ENCODE measurements around the gene ELFN1.
A peak's percentile ranks its signal among the peaks of the same experiment; 100 is the strongest.

Gene ELFN1

GRCh38 chr7:1662767-1663166 lies 7.3 kb upstream of the ELFN1 start:
- H3K27me3 ChIP-seq (ENCODE audit: control insufficient read depth in 1 of 2, insufficient read depth in 2 of 2, low read length in 2 of 2): peaks cover 31 to 35% of the 10 kb centered on the region in 2 donors
- H3K4me1 ChIP-seq (ENCODE audit: control insufficient read depth in 1 of 2, insufficient read depth in 2 of 2, low read length in 2 of 2): peaks cover 0 to 4% of the 10 kb centered on the region in 2 donors
- no peak overlapping the region for H3K27ac ChIP-seq (ENCODE audit: low read depth, low read length)
- H3K9me3 ChIP-seq (ENCODE audit: control insufficient read depth in 1 of 2, low read length in 2 of 2): no peaks in the 10 kb centered on the region
- no peaks in the 10 kb centered on the region for H3K36me3 ChIP-seq (ENCODE audit: control insufficient read depth in 1 of 2, insufficient read depth in 2 of 2, low read length in 2 of 2)
- no peak overlapping the region for H3K4me3 ChIP-seq (ENCODE audit: low read depth in 1 of 2, low read length in 2 of 2)
- no peak overlapping the region for H3K9ac ChIP-seq (ENCODE audit: low read depth in 1 of 2, low read length in 2 of 2)

DNA sequence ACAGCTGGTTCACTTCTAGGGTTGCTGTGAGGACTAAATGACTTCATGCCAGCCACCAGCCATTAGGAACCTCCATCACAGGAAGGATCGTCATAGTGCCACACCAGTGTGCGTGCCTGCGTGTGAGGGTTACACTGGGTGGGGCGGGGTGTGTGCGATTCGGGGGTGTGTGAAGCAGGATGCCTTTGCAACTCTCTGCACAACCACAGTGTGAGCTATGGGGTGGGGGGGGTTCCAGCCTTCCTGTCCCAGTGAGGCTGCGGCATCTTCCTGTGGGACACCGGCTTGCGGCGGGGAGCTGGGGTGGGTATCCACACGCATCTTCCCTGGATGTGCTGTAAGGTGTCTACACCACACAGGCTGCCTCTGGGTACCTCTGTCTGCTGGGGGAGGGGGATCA lies 6.9 kb upstream of the ELFN1 start:
- Histone ChIP-seq H3K9me3 (ENCODE audit: control insufficient read depth in 1 of 2, low read length in 2 of 2) (no peaks in the 10 kb centered on the region), H3K4me3 (ENCODE audit: low read depth in 1 of 2, low read length in 2 of 2) (no peak overlapping the region), H3K36me3 (ENCODE audit: control insufficient read depth in 1 of 2, insufficient read depth in 2 of 2, low read length in 2 of 2) (no peaks in the 10 kb centered on the region), H3K9ac (ENCODE audit: low read depth in 1 of 2, low read length in 2 of 2) (no peak overlapping the region), H3K4me1 (ENCODE audit: control insufficient read depth in 1 of 2, insufficient read depth in 2 of 2, low read length in 2 of 2) (peaks cover 0 to 4% of the 10 kb centered on the region in 2 donors), H3K27ac (ENCODE audit: low read depth, low read length) (no peak overlapping the region), H3K27me3 (ENCODE audit: control insufficient read depth in 1 of 2, insufficient read depth in 2 of 2, low read length in 2 of 2) (peaks cover 34 to 39% of the 10 kb centered on the region in 2 donors)

GRCh38 chr7:1663857-1664651 lies 6.0 kb upstream of the ELFN1 start:
- Histone ChIP-seq H3K27me3 (ENCODE audit: control insufficient read depth in 1 of 2, insufficient read depth in 2 of 2, low read length in 2 of 2) (peaks cover 42 to 43% of the 10 kb centered on the region in 2 donors), H3K4me3 (ENCODE audit: low read depth in 1 of 2, low read length in 2 of 2) (no peak overlapping the region), H3K36me3 (ENCODE audit: control insufficient read depth in 1 of 2, insufficient read depth in 2 of 2, low read length in 2 of 2) (no peaks in the 10 kb centered on the region), H3K27ac (ENCODE audit: low read depth, low read length) (no peak overlapping the region), H3K4me1 (ENCODE audit: control insufficient read depth in 1 of 2, insufficient read depth in 2 of 2, low read length in 2 of 2) (peaks cover 0 to 4% of the 10 kb centered on the region in 2 donors), H3K9me3 (ENCODE audit: control insufficient read depth in 1 of 2, low read length in 2 of 2) (no peaks in the 10 kb centered on the region), H3K9ac (ENCODE audit: low read depth in 1 of 2, low read length in 2 of 2) (no peak overlapping the region)

DNA sequence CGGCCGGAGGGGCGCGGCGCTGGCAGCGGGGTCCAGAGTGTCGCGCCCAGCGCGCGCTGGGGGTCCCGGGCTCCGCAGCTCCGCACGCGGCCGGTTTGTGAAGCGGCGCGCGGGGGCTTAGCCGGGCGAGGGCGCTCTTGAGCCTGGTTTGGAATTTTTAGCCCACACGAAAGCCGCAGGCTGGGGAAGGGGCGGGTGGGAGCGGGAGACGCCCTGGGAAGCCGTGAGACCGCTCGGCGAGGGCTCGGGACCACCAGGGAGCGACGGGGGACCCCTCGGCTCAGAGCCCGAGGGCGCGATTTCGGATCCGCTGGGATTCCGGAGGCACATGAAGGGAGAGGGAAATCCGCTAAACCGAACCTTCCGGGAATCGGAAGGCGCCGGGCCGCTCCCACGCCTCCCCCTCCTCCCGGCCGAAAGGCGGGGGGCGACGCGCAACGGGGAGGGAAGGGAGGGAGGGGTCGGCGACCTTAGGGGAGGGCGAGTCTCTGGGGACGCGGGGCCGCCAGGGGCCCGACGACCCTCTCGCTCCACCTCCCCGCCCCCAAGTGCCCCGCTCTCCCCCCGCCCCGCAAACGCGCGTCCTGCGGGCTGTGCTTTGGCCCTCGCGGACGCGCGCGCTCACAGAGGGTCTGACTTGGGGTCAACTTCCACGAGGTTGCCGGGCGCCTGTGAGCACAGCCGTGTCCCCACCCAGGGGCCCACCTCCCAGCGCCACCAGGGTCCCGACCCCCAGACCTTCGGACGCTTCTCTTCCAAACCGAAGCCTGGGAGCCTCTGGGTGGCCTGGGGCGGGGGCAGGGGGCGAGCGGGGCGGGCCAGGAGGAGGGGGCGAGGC lies 5.1 kb upstream of the ELFN1 start:
- Histone ChIP-seq H3K4me1 (ENCODE audit: control insufficient read depth in 1 of 2, insufficient read depth in 2 of 2, low read length in 2 of 2) (peaks cover 0 to 4% of the 10 kb centered on the region in 2 donors), H3K27me3 (ENCODE audit: control insufficient read depth in 1 of 2, insufficient read depth in 2 of 2, low read length in 2 of 2) (peaks cover 43 to 46% of the 10 kb centered on the region in 2 donors), H3K36me3 (ENCODE audit: control insufficient read depth in 1 of 2, insufficient read depth in 2 of 2, low read length in 2 of 2) (no peaks in the 10 kb centered on the region), H3K9me3 (ENCODE audit: control insufficient read depth in 1 of 2, low read length in 2 of 2) (no peaks in the 10 kb centered on the region), H3K27ac (ENCODE audit: low read depth, low read length) (no peak overlapping the region), H3K4me3 (ENCODE audit: low read depth in 1 of 2, low read length in 2 of 2) (peak overlapping the region in 1 of 2 donors; percentile 40), H3K9ac (ENCODE audit: low read depth in 1 of 2, low read length in 2 of 2) (no peak overlapping the region)

DNA sequence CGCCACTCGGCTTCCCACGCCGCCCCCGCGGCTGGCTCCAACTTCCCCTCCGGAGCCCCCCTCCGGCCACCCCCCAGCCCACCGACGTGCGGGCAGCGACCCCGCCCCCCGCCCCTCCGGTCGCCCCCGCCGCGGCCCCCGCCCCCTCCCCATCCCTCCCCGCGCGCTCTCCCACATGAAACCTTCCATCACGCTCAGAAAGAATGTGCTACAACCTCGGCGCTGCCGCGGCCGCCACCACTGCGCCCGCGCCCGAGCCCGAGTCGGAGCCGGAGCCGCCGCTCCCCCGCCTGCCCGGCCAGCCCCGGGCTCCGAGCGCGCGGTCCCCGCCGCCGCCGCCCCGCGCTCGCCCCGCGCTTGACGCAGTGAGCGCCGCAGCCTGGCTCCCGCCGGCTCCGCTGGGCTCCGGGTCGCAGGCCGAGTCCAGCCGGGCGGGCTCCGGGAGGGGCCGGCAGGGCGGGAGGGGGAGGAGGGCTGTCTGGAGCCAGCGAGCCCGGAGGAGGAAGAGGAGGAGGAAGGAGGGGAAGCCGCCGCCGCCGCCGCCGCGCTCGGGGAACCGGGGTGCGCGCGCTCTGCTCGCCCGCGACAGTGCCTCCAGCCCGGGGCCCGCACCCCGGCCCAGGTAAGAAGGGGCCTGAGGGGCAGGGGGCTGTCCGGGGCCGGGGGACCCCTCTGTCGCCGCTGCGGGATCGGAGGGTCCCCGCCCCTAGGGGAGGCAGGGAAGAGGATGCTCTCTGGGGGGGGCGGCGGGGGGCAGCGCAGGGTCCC lies 4.3 kb upstream of the ELFN1 start:
- H3K4me3 ChIP-seq (ENCODE audit: low read depth in 1 of 2, low read length in 2 of 2): no peak overlapping the region

DNA sequence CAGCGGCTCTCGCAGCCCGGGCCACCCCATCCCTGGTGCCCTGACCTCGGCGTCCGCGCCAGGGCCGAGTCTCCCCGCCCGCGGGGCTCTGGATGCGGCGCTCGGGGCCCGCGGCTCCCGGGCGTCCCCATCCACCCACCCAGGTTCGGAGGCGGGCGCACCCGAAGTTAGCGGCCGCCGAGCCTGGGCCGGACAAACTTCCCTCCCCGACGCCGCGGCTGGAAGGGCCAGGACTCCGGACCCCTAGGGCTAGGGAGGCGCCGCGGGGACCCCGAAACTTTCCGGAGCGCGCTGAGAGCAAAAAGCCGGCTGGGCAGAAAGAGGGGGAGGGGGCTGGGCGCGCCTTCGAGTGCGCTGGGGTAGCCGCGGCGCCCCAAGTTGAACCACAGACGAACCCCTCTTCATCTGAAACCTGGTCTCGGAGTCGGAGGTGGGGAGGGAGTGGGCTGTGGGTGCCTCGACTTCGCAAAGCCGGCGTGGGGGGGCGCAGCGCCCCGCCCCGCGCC lies 3.7 kb upstream of the ELFN1 start:
- Histone ChIP-seq H3K36me3 (ENCODE audit: control insufficient read depth in 1 of 2, insufficient read depth in 2 of 2, low read length in 2 of 2) (no peaks in the 10 kb centered on the region), H3K9me3 (ENCODE audit: control insufficient read depth in 1 of 2, low read length in 2 of 2) (no peaks in the 10 kb centered on the region), H3K4me3 (ENCODE audit: low read depth in 1 of 2, low read length in 2 of 2) (no peak overlapping the region), H3K27ac (ENCODE audit: low read depth, low read length) (no peak overlapping the region), H3K9ac (ENCODE audit: low read depth in 1 of 2, low read length in 2 of 2) (no peak overlapping the region), H3K4me1 (ENCODE audit: control insufficient read depth in 1 of 2, insufficient read depth in 2 of 2, low read length in 2 of 2) (peaks cover 0 to 4% of the 10 kb centered on the region in 2 donors), H3K27me3 (ENCODE audit: control insufficient read depth in 1 of 2, insufficient read depth in 2 of 2, low read length in 2 of 2) (peaks cover 49% of the 10 kb centered on the region in 2 donors)

More for the DNA sequence above, 4.3 kb upstream of the ELFN1 start:
- peaks cover 43 to 46% of the 10 kb centered on the region in 2 donors for H3K27me3 ChIP-seq (ENCODE audit: control insufficient read depth in 1 of 2, insufficient read depth in 2 of 2, low read length in 2 of 2)
- H3K27ac ChIP-seq (ENCODE audit: low read depth, low read length): no peak overlapping the region
- no peak overlapping the region for H3K9ac ChIP-seq (ENCODE audit: low read depth in 1 of 2, low read length in 2 of 2)
- H3K4me1 ChIP-seq (ENCODE audit: control insufficient read depth in 1 of 2, insufficient read depth in 2 of 2, low read length in 2 of 2): peaks cover 0 to 4% of the 10 kb centered on the region in 2 donors
- H3K9me3 ChIP-seq (ENCODE audit: control insufficient read depth in 1 of 2, low read length in 2 of 2): no peaks in the 10 kb centered on the region
- no peaks in the 10 kb centered on the region for H3K36me3 ChIP-seq (ENCODE audit: control insufficient read depth in 1 of 2, insufficient read depth in 2 of 2, low read length in 2 of 2)

DNA sequence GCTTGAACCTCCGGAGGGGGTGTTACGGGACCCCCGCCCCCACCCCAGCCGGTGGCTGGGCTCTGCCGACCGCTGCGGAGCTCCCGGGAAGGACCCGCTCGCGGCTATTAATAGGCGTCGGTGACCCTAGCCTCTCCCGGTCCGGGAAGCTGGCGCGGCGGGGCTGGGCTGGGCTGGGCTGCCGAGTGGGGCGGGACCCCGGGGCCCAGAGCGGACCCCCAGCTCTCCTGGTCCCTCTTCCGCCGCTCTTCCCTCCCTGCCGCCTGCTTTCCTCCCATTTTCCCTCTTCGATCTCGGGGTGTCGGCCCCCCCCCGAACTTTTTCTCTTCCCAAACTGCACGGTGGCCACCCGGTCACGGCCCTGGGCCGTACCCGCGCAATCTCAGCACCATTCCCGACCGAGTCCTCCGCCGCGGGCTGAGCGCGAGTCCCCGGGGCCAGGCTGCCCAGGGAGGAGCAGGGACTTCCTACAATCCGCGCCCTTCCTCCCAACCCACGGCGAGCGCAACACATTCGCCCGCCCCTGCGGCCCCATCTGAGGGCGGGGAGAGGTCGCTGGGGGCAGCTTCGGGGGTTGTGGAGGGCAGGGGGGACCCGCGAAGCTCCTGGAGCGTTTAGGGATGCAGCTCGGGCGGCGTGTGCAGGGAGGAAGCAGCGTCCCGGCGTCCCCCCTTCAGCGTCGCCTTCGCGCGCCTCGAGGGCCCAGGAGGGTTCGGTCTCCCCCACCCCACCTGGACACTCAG lies 3.1 kb upstream of the ELFN1 start:
- Histone ChIP-seq H3K36me3 (ENCODE audit: control insufficient read depth in 1 of 2, insufficient read depth in 2 of 2, low read length in 2 of 2) (no peaks in the 10 kb centered on the region), H3K9ac (ENCODE audit: low read depth in 1 of 2, low read length in 2 of 2) (no peak overlapping the region), H3K27me3 (ENCODE audit: control insufficient read depth in 1 of 2, insufficient read depth in 2 of 2, low read length in 2 of 2) (peaks cover 52 to 53% of the 10 kb centered on the region in 2 donors), H3K27ac (ENCODE audit: low read depth, low read length) (no peak overlapping the region), H3K9me3 (ENCODE audit: control insufficient read depth in 1 of 2, low read length in 2 of 2) (no peaks in the 10 kb centered on the region), H3K4me3 (ENCODE audit: low read depth in 1 of 2, low read length in 2 of 2) (peak overlapping the region; percentile 8 to 32), H3K4me1 (ENCODE audit: control insufficient read depth in 1 of 2, insufficient read depth in 2 of 2, low read length in 2 of 2) (peaks cover 0 to 4% of the 10 kb centered on the region in 2 donors)

DNA sequence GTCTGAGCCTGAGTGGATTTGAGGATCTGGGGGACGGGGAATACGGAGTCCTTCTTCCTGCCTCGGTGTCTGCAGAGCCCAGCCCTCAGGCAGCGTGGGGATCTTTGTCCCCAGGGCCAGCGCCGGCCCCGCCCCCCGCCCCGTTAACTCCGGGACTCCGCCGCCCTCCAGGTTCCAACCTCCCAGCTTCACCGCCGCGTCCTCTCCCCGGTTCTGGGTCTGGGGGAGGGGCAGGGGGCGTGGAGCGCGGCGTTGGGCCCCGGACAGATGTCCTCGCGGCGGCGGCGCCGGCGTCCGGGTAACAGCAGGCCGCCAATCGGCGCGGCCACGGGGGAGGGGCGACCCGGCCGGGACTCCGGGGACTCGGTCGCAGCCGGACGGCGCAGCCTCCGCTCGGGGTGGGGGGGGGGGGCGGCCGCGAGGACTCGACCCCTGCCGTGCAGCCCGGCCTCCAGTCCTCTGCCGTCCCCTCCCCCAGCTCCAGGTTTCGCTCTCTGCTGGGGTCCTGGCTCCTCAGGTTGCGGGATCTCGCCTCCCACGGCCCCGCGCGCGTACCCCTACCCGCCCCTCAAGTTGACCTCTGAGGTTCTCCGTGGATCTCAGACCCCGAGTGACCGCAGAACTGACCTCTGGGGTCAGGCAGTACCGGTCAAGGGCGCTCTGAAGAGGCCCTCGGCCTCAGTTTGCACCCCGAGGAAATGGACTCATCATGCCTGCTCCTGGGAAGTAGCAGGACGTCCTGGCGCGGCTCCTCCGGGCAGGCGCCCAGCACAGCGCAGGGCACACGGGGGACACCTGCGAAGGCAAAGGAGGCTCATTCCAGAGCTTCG lies 2.3 kb upstream of the ELFN1 start:
- peaks cover 47 to 48% of the 10 kb centered on the region in 2 donors for H3K27me3 ChIP-seq (ENCODE audit: control insufficient read depth in 1 of 2, insufficient read depth in 2 of 2, low read length in 2 of 2)
- H3K27ac ChIP-seq (ENCODE audit: low read depth, low read length): no peak overlapping the region
- H3K9ac ChIP-seq (ENCODE audit: low read depth in 1 of 2, low read length in 2 of 2): no peak overlapping the region
- peaks cover 0 to 4% of the 10 kb centered on the region in 2 donors for H3K4me1 ChIP-seq (ENCODE audit: control insufficient read depth in 1 of 2, insufficient read depth in 2 of 2, low read length in 2 of 2)
- peak overlapping the region; percentile 8 to 32 for H3K4me3 ChIP-seq (ENCODE audit: low read depth in 1 of 2, low read length in 2 of 2)
- H3K36me3 ChIP-seq (ENCODE audit: control insufficient read depth in 1 of 2, insufficient read depth in 2 of 2, low read length in 2 of 2): no peaks in the 10 kb centered on the region
- H3K9me3 ChIP-seq (ENCODE audit: control insufficient read depth in 1 of 2, low read length in 2 of 2): no peaks in the 10 kb centered on the region
